HepG2 (cell line): ENCODE measurements around the gene ZBTB32. TPM values are rescaled to one million over a fixed set of nuclear protein-coding genes. Genes with fewer than 3 reads are reported as not detected.

Experiments
- DNMT1 ChIP-seq: sonication (generic); formaldehyde crosslinking; IDR thresholded peaks from 2 replicates; pipeline ENCODE4 v1.5.1; 2020; ENCODE audit warnings: mild to moderate bottlenecking, missing genetic modification reagents
- GABPA ChIP-seq, 2 experiments: IDR thresholded peaks; 2 replicates each; pipeline ENCODE4 v1.6.1; 2011 to 2016; ENCODE audit warnings: low read depth in 2 of 2, low read length in 1 of 2, missing biosample characterization in 1 of 2, missing genetic modification characterization in 1 of 2
- RARA ChIP-seq: IDR thresholded peaks from 2 replicates; pipeline ENCODE4 v1.6.1; 2016; ENCODE audit warnings: missing genetic modification reagents, missing compliant biosample characterization
- THAP8 ChIP-seq: sonication (generic); formaldehyde crosslinking; IDR thresholded peaks from 2 replicates; pipeline ENCODE4 v1.5.1; 2020; ENCODE audit warnings: missing genetic modification reagents, mild to moderate bottlenecking, borderline replicate concordance
- USF2 ChIP-seq, 2 experiments: sonication (generic) in 1 of 2; formaldehyde crosslinking in 1 of 2; IDR thresholded peaks; 2 replicates each; pipeline versions ENCODE4 v1.5.1 to v1.6.1; 2011 to 2020; ENCODE audit warnings: borderline replicate concordance in 1 of 2, low read depth in 1 of 2, low read length in 1 of 2, mild to moderate bottlenecking in 1 of 2, missing genetic modification reagents in 1 of 2, moderate library complexity in 1 of 2
- ZBTB49 ChIP-seq: sonication (generic); formaldehyde crosslinking; IDR thresholded peaks from 2 replicates; pipeline ENCODE4 v1.4.0; 2020; ENCODE audit warnings: missing genetic modification reagents, borderline replicate concordance
- ZNF503 ChIP-seq: sonication (generic); formaldehyde crosslinking; IDR thresholded peaks from 2 replicates; pipeline ENCODE4 v1.4.0; 2020; ENCODE audit warnings: missing genetic modification reagents
- ZNF512 ChIP-seq: sonication (generic); formaldehyde crosslinking; IDR thresholded peaks from 2 replicates; pipeline ENCODE4 v1.4.0; 2020; ENCODE audit warnings: mild to moderate bottlenecking, missing genetic modification reagents
- ZNF574 ChIP-seq: sonication (generic); formaldehyde crosslinking; IDR thresholded peaks from 2 replicates; pipeline ENCODE4 v1.4.0; 2020; ENCODE audit warnings: missing genetic modification reagents
- ZNF589 ChIP-seq: sonication (generic); formaldehyde crosslinking; conservative IDR thresholded peaks from 2 replicates; pipeline ENCODE4 v1.8.0; 2022; ENCODE audit warnings: mild to moderate bottlenecking, moderate library complexity, missing genetic modification reagents
- ZNF788 ChIP-seq: sonication (generic); formaldehyde crosslinking; IDR thresholded peaks from 2 replicates; pipeline ENCODE4 v1.5.0; 2020; ENCODE audit warnings: mild to moderate bottlenecking, missing genetic modification reagents, borderline replicate concordance
- polyA plus RNA-seq, 8 experiments: library from polyadenylated mRNA; depleted of rRNA in 3 of 8; stranded (reverse) in 7 of 8; unstranded in 1 of 8; fragments of >200 nt; fragmentation: Illumina TruSeq in 4 of 8; extraction: Trizol in 4 of 8; gene quantifications; 2 replicates each; pipeline versions ENCODE4 v1.2.1 to v1.2.3, GENCODE V29; 2011 to 2016; ENCODE audit warnings: low read depth in 4 of 8, missing spikeins in 1 of 8, mixed read lengths in 1 of 8; ENCODE audit not compliant: insufficient read depth in 1 of 8
- total RNA-seq, 5 experiments: library from RNA; depleted of rRNA; stranded (reverse); fragments of >200 nt; fragmentation: Illumina TruSeq; extraction: Trizol; gene quantifications; 2 replicates each; pipeline ENCODE4 v1.2.3, GENCODE V29; 2016; ENCODE audit warnings: low read depth in 1 of 5

Gene ZBTB32
- total and polyA plus RNA-seq, 2 of the 13 experiments (the other 11 are each of a cell fraction or from before 2014, with no cell fraction given) = not detected

GRCh38 chr19:35702223-35703012 lies 1.9 kb upstream of the ZBTB32 start (continued):
- no peak for TF ChIP-seq ZNF512 (CRISPR knock-in tag)
- no peak for TF ChIP-seq DNMT1 (CRISPR knock-in tag)
- no peak for TF ChIP-seq USF2 (IDR thresholded peaks at IDR 0.05; ENCODE audit: low read depth, low read length)
- no peak for TF ChIP-seq USF2 (CRISPR knock-in tag; IDR thresholded peaks at IDR 0.05; ENCODE audit: borderline replicate concordance)
- TF ChIP-seq THAP8 (CRISPR knock-in tag) = no peak
- TF ChIP-seq GABPA (IDR thresholded peaks at IDR 0.05; ENCODE audit: low read depth, low read length) = no peak
- TF ChIP-seq GABPA (CRISPR knock-in tag; IDR thresholded peaks at IDR 0.05; ENCODE audit: low read depth) = no peak
- no peak for TF ChIP-seq RARA (CRISPR knock-in tag)
- TF ChIP-seq ZNF788 (CRISPR knock-in tag) = peak; percentile 26; the same call in 1 of the 2 replicates
- TF ChIP-seq ZNF503 (CRISPR knock-in tag) = no peak
- TF ChIP-seq ZBTB49 (CRISPR knock-in tag) = no peak
- TF ChIP-seq ZNF574 (CRISPR knock-in tag) = peak; percentile 61; the same call in 1 of the 2 replicates
- no peak for TF ChIP-seq ZNF589
